SIG-M5 (cell line): ENCODE measurements around the gene SEC14L6.

Source experiments
- DNase-seq: peaks from one replicate; lab custom pipeline; 2025; lab: John Stamatoyannopoulos, UW

SEC14L6 gene

DNA sequence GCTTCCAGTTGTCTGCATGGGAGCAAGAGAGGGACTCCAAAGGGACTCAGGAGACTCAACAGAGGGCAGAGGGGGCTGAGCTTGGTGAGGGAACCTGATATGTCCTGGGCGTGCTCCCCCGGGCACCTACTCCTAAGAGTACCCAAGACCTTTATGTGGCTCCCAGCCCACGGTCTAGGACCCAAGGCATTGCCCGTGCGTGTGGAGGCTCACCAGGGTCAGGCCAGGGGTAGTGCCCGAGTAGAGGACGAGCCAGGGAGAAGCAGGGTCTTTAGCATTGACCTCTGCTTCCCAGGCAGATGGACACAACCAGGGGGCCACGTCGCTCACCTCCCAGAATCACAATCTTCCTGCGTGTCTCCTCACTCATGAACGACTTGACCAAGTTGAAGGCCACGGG, 54.4 kb downstream of the SEC14L6 start:
- DNase-seq = no peak

DNA sequence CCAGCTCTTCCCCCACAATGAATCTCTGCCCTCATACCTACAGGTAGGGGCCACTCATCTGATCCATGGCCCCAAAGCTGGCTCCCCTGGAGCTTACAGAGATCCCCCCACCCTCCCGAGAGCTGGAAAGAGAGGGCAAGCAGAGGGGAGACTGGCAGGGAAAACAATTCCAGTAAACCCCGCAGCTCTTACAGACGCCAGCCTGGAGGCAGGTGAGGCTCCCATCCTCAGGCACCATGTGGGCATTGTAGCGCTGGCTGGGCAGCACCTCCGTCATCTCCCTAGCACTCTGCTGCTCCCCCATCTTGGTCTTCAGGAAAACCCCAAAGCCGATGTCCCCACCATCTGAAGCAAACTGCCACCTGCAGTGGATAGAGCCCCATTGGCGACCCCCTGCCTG, 55.2 kb downstream of the SEC14L6 start:
- DNase-seq = no peak

DNA sequence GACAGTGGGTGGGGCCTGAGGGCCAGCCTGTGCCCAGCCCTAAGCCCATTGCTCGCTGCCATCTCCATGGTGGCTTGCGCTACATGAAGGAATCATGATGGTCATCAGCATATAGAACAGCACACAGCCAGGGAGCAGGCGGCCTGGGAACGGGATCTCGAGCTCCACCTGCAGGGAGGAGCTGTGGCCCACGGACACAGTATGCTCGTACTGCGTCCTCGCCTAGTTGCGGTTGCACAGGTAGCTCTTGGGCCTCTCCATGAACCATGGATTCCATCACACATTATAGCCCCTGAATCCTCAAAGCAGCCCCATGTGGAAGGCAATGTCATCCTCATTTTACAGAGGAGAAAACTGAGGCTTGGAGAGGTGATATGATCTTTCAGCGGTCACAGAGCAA, 56.1 kb downstream of the SEC14L6 start:
- no peak for DNase-seq

DNA sequence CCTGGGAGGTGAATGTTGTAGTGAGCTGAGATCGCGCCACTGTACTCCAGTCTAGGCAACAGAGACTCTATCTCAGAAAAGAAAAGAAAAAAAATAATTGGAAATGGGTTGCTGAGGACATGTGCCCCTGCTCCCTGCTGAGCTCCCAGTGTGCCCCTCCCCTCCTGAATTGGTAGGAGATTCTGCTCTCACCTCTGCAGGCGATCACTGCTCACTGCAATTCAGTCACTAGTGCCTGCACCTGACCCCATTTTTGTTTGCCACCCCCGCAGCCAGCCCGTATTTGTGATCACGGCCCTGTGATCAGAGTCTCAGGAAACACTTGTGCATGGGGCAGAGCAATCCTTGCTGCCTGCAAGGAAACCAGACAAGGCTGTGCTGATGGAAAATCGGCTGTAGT, 58.4 kb downstream of the SEC14L6 start:
- DNase-seq = no peak

DNA sequence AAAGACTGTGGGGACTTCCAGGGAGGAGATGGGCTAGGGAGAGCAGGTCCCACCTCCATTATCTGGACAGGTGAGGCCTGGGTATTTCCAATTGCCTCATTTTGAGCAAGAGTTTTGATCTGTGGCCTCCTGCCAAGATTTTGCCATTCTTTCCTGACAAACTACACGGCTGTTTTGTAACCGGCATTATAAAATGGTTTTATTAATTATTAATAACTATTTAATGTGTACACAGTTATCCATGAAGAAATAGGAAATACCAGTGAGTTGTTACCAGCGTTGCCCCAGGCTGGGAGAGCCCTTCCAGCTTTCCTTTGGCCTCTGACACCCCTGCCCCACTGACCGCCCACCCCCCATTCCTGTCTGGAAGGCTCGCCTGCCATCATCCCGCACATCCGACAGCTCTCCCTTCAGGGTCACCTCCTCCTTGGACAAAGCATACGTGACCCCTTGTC, 59.9 kb downstream of the SEC14L6 start:
- no peak for DNase-seq

DNA sequence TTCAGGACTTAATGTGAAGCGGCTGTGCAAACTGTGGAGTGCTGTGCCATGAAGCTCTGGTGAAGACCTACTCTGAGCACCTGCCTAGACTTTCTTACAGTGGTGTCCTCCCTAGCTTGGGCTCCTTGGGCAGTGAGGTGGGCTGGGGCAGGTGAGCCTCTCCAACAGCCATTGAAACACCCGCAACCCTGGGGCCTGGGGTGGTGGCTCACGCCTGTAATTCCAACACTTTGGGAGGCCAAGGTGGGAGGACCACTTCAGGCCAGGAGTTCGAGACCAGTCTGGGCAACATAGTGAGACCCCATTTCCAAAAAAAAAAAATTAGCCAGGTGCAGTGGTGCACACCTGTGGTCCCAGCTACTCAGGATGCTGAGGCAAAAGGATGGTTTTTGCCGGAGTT, 60.4 kb downstream of the SEC14L6 start:
- DNase-seq = no peak

DNA sequence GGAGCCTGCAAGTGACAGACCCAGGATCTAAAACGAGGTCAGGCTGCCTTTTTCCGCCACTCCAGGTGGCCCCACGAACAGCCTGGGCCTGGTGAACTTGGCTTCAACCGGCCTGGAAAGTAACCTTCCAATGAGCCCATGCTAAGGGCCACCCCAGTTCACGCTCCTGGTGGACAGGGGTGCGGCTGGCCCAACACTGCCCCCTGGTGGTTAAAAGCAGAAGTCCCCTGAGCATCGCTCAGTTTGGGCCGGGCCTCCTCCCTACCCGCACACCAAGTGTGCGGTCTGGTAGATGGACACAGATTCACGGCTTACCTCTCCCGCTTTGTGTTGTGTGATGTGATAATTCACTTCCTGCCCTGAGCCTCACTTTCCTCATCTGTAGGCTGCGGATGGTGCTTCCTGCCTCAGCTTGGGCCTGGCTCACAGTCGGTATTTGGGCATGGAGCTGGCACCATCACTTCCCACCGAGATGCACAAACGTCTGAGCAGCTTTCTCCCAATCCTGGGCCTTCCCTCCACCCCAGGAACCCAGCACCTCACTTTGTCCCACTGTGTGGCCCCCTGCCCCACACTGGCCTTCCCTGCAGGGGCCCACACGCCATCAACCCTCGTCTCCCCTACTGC, 61.1 kb downstream of the SEC14L6 start:
- no peak for DNase-seq

DNA sequence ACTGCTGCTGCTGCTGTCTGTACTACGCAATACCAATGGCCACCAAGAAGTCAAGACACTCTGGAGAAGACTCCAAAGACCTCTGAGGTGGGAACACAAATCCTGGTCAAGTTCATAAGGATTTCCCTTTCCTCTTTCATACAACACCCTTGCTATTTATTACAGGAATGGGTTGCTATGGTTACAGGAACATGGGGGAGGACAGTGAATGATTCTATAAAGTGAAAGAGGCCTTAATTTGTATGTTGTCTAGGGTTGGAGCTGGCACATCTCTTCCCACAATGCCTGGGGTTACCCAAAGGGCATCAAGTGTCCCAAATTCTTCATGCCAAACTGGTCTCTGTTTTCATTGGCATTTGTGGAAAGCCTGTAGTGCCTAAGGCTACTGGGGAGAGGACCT, 63.4 kb downstream of the SEC14L6 start:
- DNase-seq = no peak

DNA sequence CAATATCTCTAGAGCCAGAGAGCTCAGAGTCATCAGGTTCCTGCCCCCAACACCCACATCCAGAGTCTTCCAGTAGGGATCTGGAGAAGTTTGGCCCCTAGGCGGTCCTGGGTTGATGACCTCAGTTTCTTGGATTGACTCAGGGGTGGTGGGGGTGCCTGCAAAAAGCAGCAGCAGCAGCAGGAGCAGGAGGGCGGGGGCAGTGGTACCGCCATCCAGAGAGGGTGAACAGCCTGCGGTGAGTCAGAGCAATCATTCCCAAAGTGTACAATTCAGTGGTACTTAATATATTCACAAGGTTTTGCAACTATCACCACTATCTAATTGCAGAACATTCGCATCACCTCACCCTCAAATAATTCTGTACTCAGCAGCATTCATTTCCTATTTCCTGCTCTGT, 64.8 kb downstream of the SEC14L6 start:
- no peak for DNase-seq

DNA sequence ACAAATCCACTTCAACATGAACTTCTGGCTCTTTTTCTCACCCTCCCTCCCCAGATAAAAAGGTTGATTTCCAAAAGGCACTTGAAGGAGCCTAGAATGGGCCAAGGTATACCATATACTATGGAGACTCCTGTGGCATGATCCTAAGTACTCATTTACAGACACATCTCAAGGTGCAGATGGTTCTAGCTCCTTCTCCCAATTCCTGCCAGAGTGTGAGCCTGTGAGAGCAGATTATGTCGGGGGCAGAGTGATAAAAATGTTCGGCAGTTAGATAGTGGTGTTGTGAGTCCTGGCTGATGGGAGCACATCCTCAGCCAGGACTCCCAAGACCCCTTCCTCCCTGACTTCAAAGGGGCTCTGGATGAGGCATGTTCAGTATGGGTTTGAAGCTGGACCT, 66.6 kb downstream of the SEC14L6 start:
- DNase-seq = no peak

DNA sequence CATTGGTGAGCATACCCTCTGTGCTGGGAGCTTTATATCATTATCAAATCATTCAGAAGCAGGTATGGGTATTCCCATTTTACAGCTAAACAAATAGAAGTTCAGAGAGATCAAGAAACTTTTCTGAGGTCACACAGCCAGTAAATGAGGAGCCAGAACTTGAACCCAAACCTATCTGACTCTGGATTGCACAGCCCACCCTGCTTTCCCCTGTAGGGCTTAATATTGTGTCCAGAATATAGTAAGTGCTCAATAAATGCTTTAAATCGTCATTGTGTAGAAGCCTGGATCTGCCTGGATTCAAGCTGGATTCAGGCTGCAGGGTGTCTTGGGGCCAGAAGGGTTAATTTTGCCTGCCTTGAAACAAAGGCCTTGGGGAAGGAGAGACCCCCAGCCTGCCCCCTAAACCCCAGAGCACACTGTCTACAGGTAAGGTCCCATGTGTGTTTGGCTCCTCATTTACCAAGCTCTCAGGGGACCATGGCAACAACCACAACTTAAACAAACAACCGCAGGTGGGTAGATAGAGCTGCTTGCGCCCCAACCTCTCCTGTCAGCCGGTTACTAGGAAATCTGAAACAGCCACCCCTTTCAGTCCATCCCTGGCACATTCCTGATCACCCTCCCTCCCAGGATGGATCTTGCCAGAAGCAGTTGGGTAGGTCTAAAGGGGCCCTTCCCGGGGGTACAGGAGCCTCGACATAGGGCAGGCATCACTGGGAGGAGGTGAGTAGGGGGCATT, 71.7 kb downstream of the SEC14L6 start:
- DNase-seq = no peak

DNA sequence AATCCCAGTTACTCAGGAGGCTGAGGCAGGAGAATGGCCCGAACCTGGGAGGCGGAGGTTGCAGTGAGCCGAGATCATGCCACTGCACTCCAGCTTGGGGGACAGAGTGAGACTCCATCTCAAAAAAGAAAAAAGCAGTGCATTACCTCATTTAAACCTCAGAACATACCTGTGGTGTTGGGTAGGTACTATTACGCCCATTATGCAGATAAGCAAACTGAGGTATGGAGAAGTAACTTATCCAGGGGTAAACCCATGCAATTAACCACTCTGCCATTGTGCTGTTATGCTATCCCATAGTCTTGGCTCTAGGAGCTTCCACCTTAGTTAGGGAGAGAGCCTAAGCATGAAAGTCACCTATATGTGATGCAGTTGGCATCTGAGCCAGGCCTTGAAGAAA, 72.4 kb downstream of the SEC14L6 start:
- no peak for DNase-seq

DNA sequence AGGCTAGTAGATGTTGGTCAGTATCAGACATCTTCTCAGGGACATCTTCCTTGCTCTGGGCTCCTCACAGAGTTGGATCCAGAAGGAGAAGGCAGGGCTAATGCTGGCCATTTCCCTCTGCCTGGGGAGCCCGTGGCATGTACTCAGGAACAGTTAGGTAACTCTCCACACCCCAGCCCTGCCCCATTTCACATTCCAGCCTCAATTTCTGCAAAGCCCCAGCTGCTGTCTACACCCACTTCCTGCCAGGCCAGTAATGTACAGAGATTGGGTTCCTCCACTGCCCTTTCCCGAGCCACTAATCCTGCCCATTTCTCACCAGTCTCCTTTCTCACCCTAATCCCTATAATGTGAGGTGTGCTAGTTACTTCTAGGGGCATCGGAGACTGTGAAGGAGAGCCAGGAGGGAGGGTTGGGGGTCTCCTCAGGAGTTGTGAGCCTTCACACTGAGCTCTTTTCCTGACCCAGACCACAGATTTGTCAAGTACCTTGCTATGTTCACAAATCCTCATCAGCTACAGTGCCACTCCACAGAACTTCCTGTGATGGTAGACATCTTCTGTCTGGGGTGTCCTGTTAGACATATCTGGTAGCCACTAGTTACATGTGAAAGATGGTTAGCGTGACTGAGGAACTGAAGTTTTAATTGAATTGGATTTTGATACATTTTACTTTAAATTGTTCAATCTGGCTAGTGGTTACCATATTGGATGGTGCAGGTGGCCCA, 73.4 kb downstream of the SEC14L6 start:
- no peak for DNase-seq
